T-helper 22 cell (primary cell): Measurements from ENCODE around the gene ARHGEF40.

Experiments used
- DNase-seq: peaks from one replicate; pipeline ENCODE4 v3.0.0-alpha.2; 2020; ENCODE audit warnings: low read depth

Gene ARHGEF40

GRCh38 chr14:21070083-21070609, at the start of gene ARHGEF40:
Gene ARHGEF40 (plus strand): TSS chr14:21070304. CDS start chr14:21070397, 93 bp downstream.
- DNase-seq: no peak

DNA sequence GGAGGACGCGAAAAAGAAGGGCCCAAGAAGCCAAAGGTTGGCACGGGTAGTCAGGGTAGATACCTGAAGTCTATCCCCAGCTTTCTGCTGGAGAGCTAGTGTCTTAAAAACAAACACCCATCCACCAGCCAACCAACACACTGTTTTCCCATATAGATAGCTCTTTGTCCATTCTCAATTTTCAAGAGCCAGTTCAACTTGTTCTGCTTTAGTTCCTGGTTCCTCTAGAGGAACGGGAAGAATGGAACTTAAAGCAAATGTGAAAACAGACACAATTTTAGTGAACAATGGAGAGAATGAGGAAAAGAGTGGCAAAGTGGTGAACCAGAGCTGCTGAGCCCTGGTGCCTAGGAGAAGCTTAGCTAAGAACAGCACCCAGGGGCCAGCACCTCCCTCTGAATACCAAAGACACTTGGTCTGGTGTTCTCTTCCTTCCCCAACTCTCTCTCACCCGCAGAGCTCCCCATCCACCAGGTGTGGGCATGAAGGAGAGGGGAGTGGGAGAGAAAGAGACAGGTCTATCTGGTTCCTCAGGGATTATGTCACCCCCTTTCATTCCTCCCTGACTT, 49.0 kb upstream of the ARHGEF40 start:
- DNase-seq: no peak

GRCh38 chr14:21022686-21023085, 47.4 kb upstream of the ARHGEF40 start:
- no peak for DNase-seq

GRCh38 chr14:21023174-21023573, 46.9 kb upstream of the ARHGEF40 start:
- DNase-seq: no peak

DNA sequence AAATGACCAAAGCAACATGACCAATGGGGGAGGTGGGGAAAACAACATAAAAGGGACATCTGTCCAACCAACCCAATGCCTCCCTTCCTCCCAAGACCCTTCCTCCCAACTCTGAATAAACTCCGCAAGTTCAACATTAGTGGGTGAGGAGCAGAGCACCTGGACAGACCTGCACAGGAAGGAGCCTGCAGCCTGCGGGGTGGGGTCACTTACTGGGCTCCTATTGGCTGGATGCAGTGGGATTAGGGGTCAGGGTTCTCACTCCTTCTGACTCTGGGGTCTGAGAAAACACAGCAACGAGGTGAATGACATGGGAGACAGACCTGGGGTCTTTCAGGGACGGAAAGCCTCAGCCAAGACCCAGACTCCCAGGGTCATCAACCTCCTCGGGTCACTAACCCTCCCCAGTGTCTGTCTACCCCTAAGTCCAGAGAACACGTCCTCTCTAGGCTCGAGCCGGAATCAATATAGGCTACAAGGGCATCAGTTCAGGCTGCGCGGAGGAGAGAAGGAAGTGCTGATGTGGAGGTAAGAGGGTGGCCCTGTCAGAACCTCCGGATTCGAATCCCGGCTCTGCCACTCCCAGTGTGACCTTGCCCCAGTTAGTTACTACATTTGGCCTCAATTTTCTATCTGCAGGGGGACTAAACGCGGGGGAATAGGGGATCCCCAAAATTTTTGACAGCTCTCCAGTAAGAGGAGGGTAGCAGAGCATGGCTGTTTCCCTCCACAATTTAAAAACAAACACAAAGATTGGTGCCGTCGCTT, 46.1 kb upstream of the ARHGEF40 start:
- DNase-seq: no peak

DNA sequence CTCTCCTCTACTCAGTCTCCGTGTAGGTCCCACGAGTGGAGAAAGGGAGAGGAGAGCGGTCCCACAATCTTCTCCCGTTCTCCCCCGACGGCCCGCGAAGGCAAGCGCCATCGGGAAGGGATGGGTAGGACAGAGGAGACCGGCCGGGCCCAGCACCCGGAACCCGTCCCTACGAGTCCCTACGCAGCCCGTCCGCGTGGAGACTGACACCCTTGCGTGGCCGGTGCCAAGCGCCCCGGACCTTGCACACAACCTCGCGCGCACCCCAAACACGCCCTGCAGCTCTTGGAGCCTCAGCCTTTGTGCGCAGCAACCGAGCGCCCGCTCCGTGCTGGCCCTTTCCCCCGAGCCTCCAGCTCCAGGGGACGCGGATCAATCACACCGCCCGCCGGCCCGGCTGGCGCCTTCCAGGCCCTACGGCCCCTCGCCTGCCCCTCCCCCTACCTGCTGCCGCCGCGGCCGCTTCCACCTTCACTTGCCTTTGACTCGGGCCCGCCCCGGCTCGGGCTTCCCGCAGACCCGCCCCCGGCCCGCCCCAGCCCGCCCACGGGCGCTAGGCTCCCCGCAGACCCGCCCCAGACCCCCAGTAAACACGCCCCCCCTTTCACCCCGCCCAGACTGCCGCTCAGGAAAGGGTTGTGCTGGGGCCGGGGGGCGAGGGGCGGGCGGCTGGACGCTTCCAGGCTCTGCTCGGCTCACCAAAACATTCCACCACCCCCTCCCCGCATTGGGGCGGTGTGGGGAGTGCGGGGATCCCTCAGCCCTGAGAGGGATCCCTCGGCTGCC, 45.3 kb upstream of the ARHGEF40 start, which contains the start of gene NDRG2:
TSS of gene NDRG2 (minus strand) at position 477 of the 786 bp plus-strand sequence. CDS start 1,746 bp downstream, outside the sequence.
- peak; percentile 70 for DNase-seq

- DNase-seq: no peak
These were observed 44.5 kb upstream of the ARHGEF40 start for GRCh38 chr14:21025371-21026273.

DNA sequence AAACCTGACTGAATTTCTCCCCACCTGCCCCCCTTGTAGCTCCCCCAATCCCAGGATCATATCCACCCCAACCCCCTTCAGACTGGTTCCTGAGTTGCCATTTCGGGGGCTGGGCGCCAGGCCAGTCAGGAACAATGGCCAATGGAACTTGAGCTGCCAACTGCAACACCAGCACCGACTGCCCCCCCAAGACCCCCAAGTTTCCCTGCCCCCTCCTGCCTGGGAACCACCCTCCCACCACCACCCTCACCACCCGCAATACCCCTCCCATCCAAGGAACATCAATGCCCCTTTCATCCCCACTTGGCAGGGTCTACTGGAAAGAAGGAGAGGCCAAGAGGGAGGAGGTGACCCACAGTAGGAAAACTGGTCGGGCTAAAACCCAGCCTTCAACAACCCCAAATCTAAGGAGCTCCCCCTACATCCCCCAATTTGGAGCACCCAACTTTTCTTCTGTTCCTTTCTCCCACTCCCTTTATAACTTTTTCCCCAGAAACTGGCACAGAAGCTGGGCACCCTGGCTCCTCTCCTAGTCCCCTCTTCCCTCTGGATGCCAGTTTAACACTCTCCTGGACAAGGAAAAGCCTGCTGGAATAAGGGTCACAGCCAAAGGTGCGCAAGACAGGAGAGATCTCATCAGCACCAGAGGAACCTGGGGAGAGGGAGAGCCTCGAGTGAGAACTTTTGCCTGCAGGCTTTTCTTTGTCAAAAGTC, 43.7 kb upstream of the ARHGEF40 start:
- DNase-seq: no peak

- DNase-seq: no peak
These were observed 43.2 kb upstream of the ARHGEF40 start for GRCh38 chr14:21026988-21027315.

GRCh38 chr14:21029917-21030316, 40.2 kb upstream of the ARHGEF40 start, which contains the start of gene TPPP2:
Gene TPPP2 (plus strand): TSS chr14:21030217. CDS start chr14:21030582, 365 bp downstream.
- DNase-seq: no peak

DNA sequence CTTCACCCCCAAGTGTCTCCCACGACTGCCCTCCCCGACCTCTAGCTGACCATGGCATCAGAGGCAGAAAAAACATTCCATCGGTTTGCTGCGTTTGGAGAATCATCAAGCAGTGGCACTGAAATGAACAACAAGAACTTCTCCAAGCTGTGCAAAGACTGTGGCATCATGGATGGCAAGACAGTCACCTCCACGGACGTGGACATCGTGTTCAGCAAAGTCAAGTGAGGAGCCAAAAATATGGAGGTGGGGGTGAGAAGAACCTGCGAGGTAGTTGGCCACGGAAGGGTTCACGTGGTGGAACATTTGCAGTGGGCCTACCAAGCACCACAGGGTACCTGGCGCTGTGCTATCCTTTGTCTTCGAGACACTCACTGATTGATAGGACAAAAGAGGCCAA, 39.6 kb upstream of the ARHGEF40 start:
- no peak for DNase-seq

DNA sequence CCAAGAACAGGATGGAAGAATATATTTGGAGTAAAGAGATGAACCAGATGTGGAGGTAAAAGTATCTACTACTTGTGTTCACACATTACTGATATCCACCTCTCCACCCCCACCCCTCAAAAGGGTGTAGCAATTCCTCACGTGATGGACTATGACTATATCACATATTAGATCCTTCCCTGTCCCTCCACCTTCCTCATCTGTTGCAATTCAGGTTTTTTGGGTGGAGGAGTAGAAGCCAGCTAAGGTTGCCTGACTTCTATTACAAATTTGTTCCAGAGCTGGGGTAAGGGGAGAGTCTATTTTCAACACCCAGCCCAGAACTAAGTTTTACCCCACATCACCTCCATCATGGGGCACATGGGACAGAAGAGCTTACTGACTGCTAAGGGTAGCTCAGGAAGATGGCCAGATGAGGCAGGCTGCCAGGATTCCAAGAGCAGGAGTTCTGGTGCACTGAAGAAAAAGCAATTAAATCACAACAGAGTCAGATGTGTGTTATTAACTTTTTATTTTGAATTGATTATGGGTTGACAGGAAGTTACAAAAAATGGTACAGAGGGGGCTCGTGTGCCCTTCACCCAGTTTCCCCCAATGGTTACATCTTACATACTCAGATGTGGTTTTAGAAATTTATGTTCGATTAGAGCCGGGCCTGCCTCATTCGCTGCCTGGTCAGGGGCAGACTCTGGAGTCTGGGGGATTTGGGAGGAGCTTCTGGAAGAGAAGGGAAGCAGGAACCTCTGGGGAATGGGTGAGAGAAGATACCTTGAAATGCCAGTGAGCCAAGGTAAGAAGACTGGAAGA, 37.6 kb upstream of the ARHGEF40 start:
- DNase-seq: no peak

DNA sequence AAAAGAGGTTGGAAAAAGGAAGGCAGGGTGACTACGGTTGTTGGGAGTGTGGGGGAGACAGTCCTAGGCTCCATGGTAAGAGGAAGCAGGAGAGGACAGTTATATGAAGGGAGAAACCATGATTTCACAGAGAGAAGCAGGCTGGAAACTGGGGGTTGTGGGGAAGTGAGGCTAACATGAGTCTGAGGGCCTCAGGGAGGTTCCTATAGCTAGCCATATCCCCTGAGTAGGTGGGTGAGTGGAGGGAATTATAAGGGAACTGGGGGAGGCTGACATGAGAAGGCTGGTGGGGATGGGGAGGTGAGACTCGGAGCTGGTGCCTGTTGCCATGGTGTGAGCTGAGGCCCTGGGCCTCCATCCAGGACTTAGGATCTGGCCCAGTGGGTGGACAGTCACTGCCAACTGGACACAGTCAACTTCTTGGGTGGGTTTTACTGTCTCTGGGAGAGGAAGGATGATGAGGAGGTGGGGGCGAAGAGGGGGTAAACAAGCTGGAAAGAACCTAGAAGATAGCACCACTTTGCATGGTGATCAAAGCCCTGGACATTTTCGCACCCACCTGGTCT, 36.9 kb upstream of the ARHGEF40 start:
- DNase-seq: no peak

GRCh38 chr14:21034707-21035106, 35.4 kb upstream of the ARHGEF40 start, which contains the start of gene RNASE13:
Gene RNASE13 (minus strand): TSS chr14:21034807. CDS start chr14:21034288, 519 bp downstream.
- DNase-seq: no peak

- DNase-seq: no peak
These were observed 33.4 kb upstream of the ARHGEF40 start for GRCh38 chr14:21036751-21037150.

DNA sequence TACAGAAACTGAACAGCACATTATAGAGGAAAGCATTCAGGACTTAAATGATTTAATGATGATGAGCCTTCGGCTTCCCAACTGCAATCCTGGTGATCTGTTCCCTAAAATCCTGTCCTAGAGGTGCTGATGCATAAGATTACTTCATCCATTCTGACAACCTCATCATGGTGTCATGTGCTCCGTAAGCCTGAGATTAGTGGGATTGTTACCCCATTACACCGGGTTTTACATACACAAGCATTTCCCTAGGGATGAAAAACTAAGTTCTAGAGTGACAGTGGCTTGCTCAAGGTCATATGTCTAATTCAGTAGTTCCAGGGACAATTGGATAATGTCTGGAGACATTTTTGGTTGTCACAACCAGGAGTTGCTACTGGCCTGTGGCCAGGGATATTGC, 32.9 kb upstream of the ARHGEF40 start:
- DNase-seq: no peak

GRCh38 chr14:21038441-21039422, 31.4 kb upstream of the ARHGEF40 start:
- no peak for DNase-seq
